ENCODE data around the gene METAP2. TPM values are rescaled to one million over a fixed set of nuclear protein-coding genes. Genes with fewer than 3 reads are reported as not detected.
"Not testable (repeated sequence)": the region's sequence is repeated elsewhere in the genome, so short reads cannot be mapped to it uniquely, and the experiment has no call there.

METAP2 gene
- total RNA-seq, result 56.3 TPM

- FAIRE-seq (no peak), DNase-seq (ENCODE audit: low spot score in 2 of 2) (peak; percentile 72 to 88)
Measured at GRCh38 chr12:95473884-95474659, at the start of gene METAP2. TSS of gene METAP2 (plus strand) at chr12:95474152. CDS start at chr12:95474180, 28 bp downstream.

GRCh38 chr12:95424271-95424994 lies 49.5 kb upstream of the METAP2 start:
- no peak for DNase-seq (ENCODE audit: low spot score in 2 of 2)
- FAIRE-seq, result no peak

- no peak for DNase-seq (ENCODE audit: low spot score in 2 of 2)
Measured at GRCh38 chr12:95429172-95429510, 44.8 kb upstream of the METAP2 start.

GRCh38 chr12:95431120-95431519 lies 42.8 kb upstream of the METAP2 start:
- no peak for DNase-seq (ENCODE audit: low spot score in 2 of 2)
- FAIRE-seq, result no peak

More at GRCh38 chr12:95429172-95429510, 44.8 kb upstream of the METAP2 start:
- no peak for FAIRE-seq

GRCh38 chr12:95435355-95435754 lies 38.6 kb upstream of the METAP2 start:
- DNase-seq (ENCODE audit: low spot score in 2 of 2), result no peak
- no peak for FAIRE-seq

- no peak for FAIRE-seq
- DNase-seq (ENCODE audit: low spot score in 2 of 2), result no peak
Measured at GRCh38 chr12:95437565-95437964, 36.4 kb upstream of the METAP2 start.

- FAIRE-seq (no peak), DNase-seq (ENCODE audit: low spot score in 2 of 2) (no peak)
Measured at GRCh38 chr12:95439461-95440230, 34.3 kb upstream of the METAP2 start.

GRCh38 chr12:95440401-95440800 lies 33.6 kb upstream of the METAP2 start:
- no peak for FAIRE-seq
- DNase-seq (ENCODE audit: low spot score in 2 of 2), result no peak

GRCh38 chr12:95443459-95443858 lies 30.5 kb upstream of the METAP2 start:
- DNase-seq (ENCODE audit: low spot score in 2 of 2) (no peak), FAIRE-seq (no peak)

GRCh38 chr12:95445099-95445498 lies 28.9 kb upstream of the METAP2 start:
- not testable (repeated sequence) for FAIRE-seq; DNase-seq (ENCODE audit: low spot score in 2 of 2)

- DNase-seq (ENCODE audit: low spot score in 2 of 2), result no peak
- no peak for FAIRE-seq
Measured at GRCh38 chr12:95445884-95446505, 28.0 kb upstream of the METAP2 start.

- DNase-seq (ENCODE audit: low spot score in 2 of 2), result peak in 1 of 2 donors; percentile 26
- FAIRE-seq, result no peak
Measured at GRCh38 chr12:95446506-95446900, 27.4 kb upstream of the METAP2 start.

GRCh38 chr12:95449656-95450055 lies 24.3 kb upstream of the METAP2 start:
- not testable (repeated sequence) for DNase-seq (ENCODE audit: low spot score in 2 of 2); FAIRE-seq

- not testable (repeated sequence) for FAIRE-seq
Measured at GRCh38 chr12:95452501-95452900, 21.5 kb upstream of the METAP2 start.

GRCh38 chr12:95453881-95454280 lies 20.1 kb upstream of the METAP2 start:
- not testable (repeated sequence) for FAIRE-seq; DNase-seq (ENCODE audit: low spot score in 2 of 2)

More at GRCh38 chr12:95452501-95452900, 21.5 kb upstream of the METAP2 start:
- not testable (repeated sequence) for DNase-seq (ENCODE audit: low spot score in 2 of 2)

- not testable (repeated sequence) for DNase-seq (ENCODE audit: low spot score in 2 of 2); FAIRE-seq
Measured at GRCh38 chr12:95454780-95455215, 19.2 kb upstream of the METAP2 start.

- not testable (repeated sequence) for DNase-seq (ENCODE audit: low spot score in 2 of 2); FAIRE-seq
Measured at GRCh38 chr12:95457605-95458004, 16.3 kb upstream of the METAP2 start.

- no peak for DNase-seq (ENCODE audit: low spot score in 2 of 2)
- no peak for FAIRE-seq
Measured at GRCh38 chr12:95458761-95459160, 15.2 kb upstream of the METAP2 start.

- FAIRE-seq, result no peak
- no peak for DNase-seq (ENCODE audit: low spot score in 2 of 2)
Measured at GRCh38 chr12:95459310-95459709, 14.6 kb upstream of the METAP2 start.

- FAIRE-seq, result no peak
- DNase-seq (ENCODE audit: low spot score in 2 of 2), result no peak
Measured at GRCh38 chr12:95460105-95460504, 13.8 kb upstream of the METAP2 start.

Data from frontal cortex (tissue), 4 donors.